IMR-90 (cell line): ENCODE measurements around the gene MSH2. TPM values are rescaled to one million over a fixed set of nuclear protein-coding genes. Genes with fewer than 3 reads are reported as not detected.

Experiments
- ATAC-seq: fragments of 200-7000 bp; cut with Tn5 transposase; 2 replicates; pipeline ENCODE4 v1.9.1; 2020; ENCODE audit warnings: low read depth, mild to moderate bottlenecking, moderate library complexity
- BruUV-seq: library from RNA; stranded (reverse); fragments of 400-500 nt; replicated peaks from 2 replicates; lab custom pipeline; 2021; lab: Mats Ljungman, UMichigan
- CTCF ChIA-PET: fragments of 300-600 bp; formaldehyde crosslinking; extraction: SDS; loops from one replicate; lab custom pipeline; 2021; ENCODE audit warnings: antibody characterized with exemption; lab: Yijun Ruan, JAX
- POLR2A ChIA-PET: fragments of 300-600 bp; sonication (Branson Sonifier 250); formaldehyde crosslinking; loops from one replicate; lab custom pipeline; 2022; ENCODE audit warnings: antibody characterized with exemption; ENCODE audit not compliant: unreplicated experiment; lab: Charles Lee
- DNase-seq: peaks from one replicate; pipeline ENCODE4 v3.0.0; 2013
- H2AFZ ChIP-seq: replicated peaks from 2 replicates; pipeline ENCODE3; 2013; ENCODE audit warnings: low read length, mild to moderate bottlenecking; ENCODE audit not compliant: poor library complexity
- H2AK5ac ChIP-seq: 2 replicates; pipeline ENCODE4 v1.6.1; 2013; ENCODE audit warnings: low read depth, low read length, inconsistent platforms
- H2AK9ac ChIP-seq: replicated peaks from 2 replicates; pipeline ENCODE3; 2013; ENCODE audit warnings: mild to moderate bottlenecking, low read depth, low read length, moderate library complexity; ENCODE audit not compliant: poor library complexity
- H2BK120ac ChIP-seq: 2 replicates; pipeline ENCODE4 v1.6.1; 2013; ENCODE audit warnings: low read depth, low read length, inconsistent platforms
- H2BK15ac ChIP-seq: 3 replicates; pipeline ENCODE4 v1.6.1; 2013; ENCODE audit warnings: low read depth, low read length, inconsistent platforms
- H2BK20ac ChIP-seq: 2 replicates; pipeline ENCODE4 v1.6.1; 2013; ENCODE audit warnings: low read depth, mild to moderate bottlenecking, inconsistent platforms, low read length, moderate library complexity
- H2BK5ac ChIP-seq: 2 replicates; pipeline ENCODE4 v1.6.1; 2013; ENCODE audit warnings: mild to moderate bottlenecking, low read depth, low read length, inconsistent platforms; ENCODE audit not compliant: poor library complexity, severe bottlenecking
- H3K14ac ChIP-seq: replicated peaks from 2 replicates; pipeline ENCODE4 v1.6.1; 2013; ENCODE audit warnings: low read depth, low read length, inconsistent platforms
- H3K18ac ChIP-seq: 2 replicates; pipeline ENCODE4 v1.6.1; 2013; ENCODE audit warnings: low read depth, low read length, control low read depth
- H3K23ac ChIP-seq: 2 replicates; pipeline ENCODE4 v1.6.1; 2013; ENCODE audit warnings: low read depth, low read length, inconsistent platforms
- H3K27ac ChIP-seq: 2 replicates; pipeline ENCODE4 v1.5.1; 2013; ENCODE audit warnings: mild to moderate bottlenecking, control low read depth, low read length; ENCODE audit not compliant: insufficient read depth
- H3K27me3 ChIP-seq: 2 replicates; pipeline ENCODE4 v1.6.1; 2013; ENCODE audit warnings: low read length; ENCODE audit not compliant: control insufficient read depth, insufficient read depth
- H3K36me3 ChIP-seq: 2 replicates; pipeline ENCODE4 v1.6.1; 2013; ENCODE audit warnings: low read length, mixed read lengths; ENCODE audit not compliant: control insufficient read depth, insufficient read depth
- H3K4ac ChIP-seq: 2 replicates; pipeline ENCODE4 v1.6.1; 2013; ENCODE audit warnings: low read depth, low read length, inconsistent platforms
- H3K4me1 ChIP-seq: 2 replicates; pipeline ENCODE4 v1.6.1; 2013; ENCODE audit warnings: low read length, mixed read lengths; ENCODE audit not compliant: control insufficient read depth, insufficient read depth
- H3K4me2 ChIP-seq: 2 replicates; pipeline ENCODE4 v1.6.1; 2013; ENCODE audit warnings: low read depth, mild to moderate bottlenecking, control low read depth, low read length, moderate library complexity
- H3K4me3 ChIP-seq: 2 replicates; pipeline ENCODE4 v1.5.1; 2013; ENCODE audit warnings: low read depth, mild to moderate bottlenecking, control low read depth, low read length, moderate library complexity; ENCODE audit not compliant: insufficient read depth
- H3K56ac ChIP-seq: 2 replicates; pipeline ENCODE4 v1.6.1; 2013; ENCODE audit warnings: low read length, inconsistent platforms; ENCODE audit not compliant: insufficient read depth; ENCODE audit errors: extremely low read depth
- H3K79me1 ChIP-seq, 2 experiments: 2 replicates each; pipeline ENCODE4 v1.6.1; 2013; ENCODE audit warnings: low read length in 2 of 2, inconsistent platforms in 1 of 2, low read depth in 1 of 2
- H3K9ac ChIP-seq: 2 replicates; pipeline ENCODE4 v1.6.1; 2013; ENCODE audit warnings: low read depth, low read length, control low read depth
- H3K9me1 ChIP-seq: 2 replicates; pipeline ENCODE4 v1.6.1; 2013; ENCODE audit warnings: low read length, inconsistent platforms; ENCODE audit not compliant: insufficient read depth
- H3K9me3 ChIP-seq: 2 replicates; pipeline ENCODE4 v1.6.1; 2013; ENCODE audit warnings: low read length; ENCODE audit not compliant: control insufficient read depth, insufficient read depth
- H4K20me1 ChIP-seq: 2 replicates; pipeline ENCODE4 v1.6.1; 2013; ENCODE audit warnings: low read length, inconsistent platforms; ENCODE audit not compliant: insufficient read depth
- H4K5ac ChIP-seq: 2 replicates; pipeline ENCODE4 v1.6.1; 2013; ENCODE audit warnings: mild to moderate bottlenecking, low read depth, low read length, control low read depth
- H4K8ac ChIP-seq, 2 experiments: 2 replicates each; pipeline ENCODE4 v1.6.1; 2013; ENCODE audit warnings: low read depth in 2 of 2, low read length in 2 of 2, control low read depth in 1 of 2, inconsistent platforms in 1 of 2
- H4K91ac ChIP-seq: 2 replicates; pipeline ENCODE4 v1.6.1; 2013; ENCODE audit warnings: low read depth, low read length, inconsistent platforms; ENCODE audit not compliant: insufficient read depth
- BHLHE40 ChIP-seq: fragments of 150-350 bp; IDR thresholded peaks from 2 replicates; pipeline ENCODE4 v1.6.1; 2016; ENCODE audit warnings: mild to moderate bottlenecking, low read depth, low read length
- CEBPB ChIP-seq: IDR thresholded peaks from 2 replicates; pipeline ENCODE4 v1.6.1; 2012; ENCODE audit warnings: low read depth, low read length, improper control_type of control experiment
- CTCF ChIP-seq: conservative IDR thresholded peaks from 2 replicates; pipeline ENCODE4 v1.5.1; 2012; ENCODE audit warnings: mild to moderate bottlenecking, low read depth, low read length, improper control_type of control experiment
- ELK1 ChIP-seq: fragments of 150-350 bp; IDR thresholded peaks from 2 replicates; pipeline ENCODE4 v1.6.1; 2016; ENCODE audit warnings: low read depth, mild to moderate bottlenecking, low read length, moderate library complexity, borderline replicate concordance
- FOS ChIP-seq: fragments of 150-350 bp; IDR thresholded peaks from 2 replicates; pipeline ENCODE4 v1.6.1; 2016; ENCODE audit warnings: low read depth, low read length
- MAZ ChIP-seq: IDR thresholded peaks from 2 replicates; pipeline ENCODE4 v1.6.1; 2012; ENCODE audit warnings: low read depth, mild to moderate bottlenecking, low read length, improper control_type of control experiment, moderate library complexity, borderline replicate concordance
- NFE2L2 ChIP-seq: fragments of 150-350 bp; IDR thresholded peaks from 2 replicates; pipeline ENCODE4 v1.6.1; 2016; ENCODE audit warnings: low read depth, mild to moderate bottlenecking, low read length
- POLR2A ChIP-seq: IDR thresholded peaks from 2 replicates; pipeline ENCODE4 v1.6.1; 2012; ENCODE audit warnings: mild to moderate bottlenecking, low read depth, low read length
- RAD21 ChIP-seq: IDR thresholded peaks from 2 replicates; pipeline ENCODE4 v1.6.1; 2012; ENCODE audit warnings: low read length, improper control_type of control experiment
- RCOR1 ChIP-seq: IDR thresholded peaks from 2 replicates; pipeline ENCODE4 v1.6.1; 2012; ENCODE audit warnings: mild to moderate bottlenecking, low read length, improper control_type of control experiment; ENCODE audit not compliant: insufficient replicate concordance
- RFX5 ChIP-seq: IDR thresholded peaks from 2 replicates; pipeline ENCODE4 v1.8.0; 2012; ENCODE audit warnings: low read depth, mild to moderate bottlenecking, low read length, moderate library complexity
- SMC3 ChIP-seq: fragments of 150-350 bp; IDR thresholded peaks from 2 replicates; pipeline ENCODE4 v1.6.1; 2016; ENCODE audit warnings: low read depth, mild to moderate bottlenecking, antibody characterized with exemption, low read length, moderate library complexity
- USF2 ChIP-seq: fragments of 150-350 bp; IDR thresholded peaks from 2 replicates; pipeline ENCODE4 v1.6.1; 2017; ENCODE audit warnings: mild to moderate bottlenecking, antibody characterized with exemption, low read length, low read depth
- WGBS, 2 experiments: methylation state at CpG; one replicate each; pipeline versions ENCODE4 v1.1.5 to v1.1.7; 2013; ENCODE audit warnings: missing lambda C conversion rate in 2 of 2; ENCODE audit not compliant: insufficient read length in 1 of 2; ENCODE audit errors: extremely low coverage in 2 of 2; 5-methylcytosine and 5-hydroxymethylcytosine counted together
- dilution Hi-C: fragments of 300-500 bp; cut with HindIII; formaldehyde crosslinking; loops from one replicate; pipeline ENCODE4 v1.14.3; 2018; ENCODE audit warnings: low sequenced_read_pairs; ENCODE audit not compliant: unreplicated experiment
- in situ Hi-C: fragments of 300-500 bp; cut with MboI; formaldehyde crosslinking; loops from 3 replicates; pipeline ENCODE4 v1.14.3; 2019; ENCODE audit warnings: low sequenced_read_pairs, inconsistent platforms, mixed read lengths
- intact Hi-C: fragments of 100-400 bp; cut with micrococcal nuclease; formaldehyde crosslinking; loops from 2 replicates; pipeline ENCODE4 v1.10.0; 2022
- polyA plus RNA-seq, 3 experiments: library from polyadenylated mRNA; depleted of rRNA; stranded (reverse); fragments of >200 nt; gene quantifications; 2 replicates each; pipeline ENCODE4 v1.2.3, GENCODE V29; 2012; ENCODE audit warnings: low replicate concordance in 1 of 3
- total RNA-seq: library from RNA; depleted of rRNA; stranded (reverse); fragments of >200 nt; gene quantifications from 2 replicates; pipeline ENCODE4 v1.2.3, GENCODE V29; 2012

The MSH2 gene
- total and polyA plus RNA-seq, 2 of the 4 experiments (the other 2 are of a cell fraction) = 13.8 to 22.6 TPM

GRCh38 chr2:47354013-47354847 is 48.7 kb upstream of the MSH2 start:
- DNase-seq = peak; percentile 37
- Histone ChIP-seq H2BK120ac (no peak overlapping the region; the same call in 1 of the 2 replicates), H4K20me1 (no peaks in the 10 kb centered on the region), H3K9me1 (peaks cover 7% of the 10 kb centered on the region; the same call in 1 of the 2 replicates), H3K18ac (no peak overlapping the region), H3K27ac (no peak overlapping the region), H4K91ac (no peak overlapping the region; the same call in 1 of the 2 replicates), H3K4me1 (peaks cover 3% of the 10 kb centered on the region), H3K14ac (no peak overlapping the region; the same call in 1 of the 2 replicates), H3K4ac (peak overlapping the region; percentile 16; the same call in 1 of the 2 replicates), H3K56ac (no peak overlapping the region), H2AFZ (peak overlapping the region; percentile 73), H3K79me1 (no peaks in the 10 kb centered on the region), H4K5ac (no peak overlapping the region), H2BK5ac (no peak overlapping the region), H3K4me2 (no peak overlapping the region), H2AK5ac (peak overlapping the region; percentile 56), H2BK20ac (no peak overlapping the region), H3K9ac (no peak overlapping the region), H3K23ac (no peak overlapping the region), H2AK9ac (no peak overlapping the region), H3K36me3 (no peaks in the 10 kb centered on the region), H3K27me3 (no peaks in the 10 kb centered on the region), H4K8ac (peak overlapping the region in 1 of 2 experiments; percentile 21; a peak in 1 of 4 replicates), H3K9me3 (no peaks in the 10 kb centered on the region), H3K4me3 (no peak overlapping the region), H2BK15ac (no peak overlapping the region)
- no TSS peak for BruUV-seq
- 58% methylated on average over 2 of the region's 11 CpGs; no CpG with 5 or more reads in 1 of the 2 experiments for WGBS, 2 experiments
- in situ Hi-C loops (no loop called here), dilution Hi-C loops (no loop called here), intact Hi-C loops (no loop called here)
- ATAC-seq = no peak
- TF ChIP-seq BHLHE40 = no peak
- TF ChIP-seq USF2 = no peak
- TF ChIP-seq FOS = no peak
- no peak for TF ChIP-seq POLR2A
- TF ChIP-seq SMC3 = no peak
- TF ChIP-seq MAZ = no peak
- no peak for TF ChIP-seq CTCF
- no peak for TF ChIP-seq RCOR1
- TF ChIP-seq CEBPB = no peak
- TF ChIP-seq ELK1 = no peak
- TF ChIP-seq RAD21 = no peak
- no peak for TF ChIP-seq RFX5
- TF ChIP-seq NFE2L2 = no peak
- POLR2A ChIA-PET = interaction anchor here (0.5 kb wide), 1 partner anchor 15 kb away, joined by 6 read pairs; no protein-coding TSS in a partner anchor
- CTCF ChIA-PET = interaction anchor here (0.7 to 1.4 kb wide), 2 partner anchors 11 to 34 kb away, joined by 3 to 8 read pairs; no protein-coding TSS in a partner anchor
